ENCODE data around the gene PDS5A. TPM values are rescaled to one million over a fixed set of nuclear protein-coding genes. Genes with fewer than 3 reads are reported as not detected.
"Not testable (repeated sequence)": the region's sequence is repeated elsewhere in the genome, so short reads cannot be mapped to it uniquely, and the experiment has no call there.

PDS5A gene
- total and polyA plus RNA-seq, 10 donors: 17.9 to 90.7 (median 71.3) TPM

- Histone ChIP-seq H3K36me3 (peaks cover 0 to 46% (median 18%) of the 10 kb centered on the region in 6 donors), H3K27me3 (replicated peaks in 1 of 7) (no peaks in the 10 kb centered on the region)
Measured at GRCh38 chr4:39821951-39822350, 155.8 kb downstream of the PDS5A start.

DNA sequence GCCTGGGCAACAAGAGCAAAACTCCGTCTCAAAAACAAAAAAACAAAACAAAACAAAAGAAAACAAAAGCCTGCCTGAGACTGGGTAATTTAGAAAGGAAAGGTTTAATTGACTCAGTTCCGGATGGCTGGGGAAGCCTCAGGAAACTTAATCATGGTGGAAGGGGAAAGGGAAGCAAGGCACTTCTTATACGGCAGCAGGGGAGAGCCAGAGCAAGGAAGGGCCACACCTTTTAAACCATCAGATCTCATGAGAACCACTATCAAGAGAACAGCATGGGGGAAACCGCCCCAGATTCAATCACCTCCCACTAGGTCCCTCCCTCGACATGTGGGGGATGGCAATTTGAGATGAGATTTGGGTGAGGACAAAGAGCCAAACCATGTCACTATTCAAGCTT lies 157.5 kb downstream of the PDS5A start:
- peaks cover 0 to under 1% (median 0%) of the 10 kb centered on the region in 6 donors for H3K4me1 ChIP-seq
- no peak overlapping the region for H3K27ac ChIP-seq
- peaks cover 0 to 28% (median 9%) of the 10 kb centered on the region in 6 donors for H3K36me3 ChIP-seq
- TF ChIP-seq POLR2AphosphoS5 (IDR thresholded peaks at IDR 0.05) (no peak), POLR2A (IDR thresholded peaks at IDR 0.05) (no peak)
- TF ChIP-seq, protein P1, sequence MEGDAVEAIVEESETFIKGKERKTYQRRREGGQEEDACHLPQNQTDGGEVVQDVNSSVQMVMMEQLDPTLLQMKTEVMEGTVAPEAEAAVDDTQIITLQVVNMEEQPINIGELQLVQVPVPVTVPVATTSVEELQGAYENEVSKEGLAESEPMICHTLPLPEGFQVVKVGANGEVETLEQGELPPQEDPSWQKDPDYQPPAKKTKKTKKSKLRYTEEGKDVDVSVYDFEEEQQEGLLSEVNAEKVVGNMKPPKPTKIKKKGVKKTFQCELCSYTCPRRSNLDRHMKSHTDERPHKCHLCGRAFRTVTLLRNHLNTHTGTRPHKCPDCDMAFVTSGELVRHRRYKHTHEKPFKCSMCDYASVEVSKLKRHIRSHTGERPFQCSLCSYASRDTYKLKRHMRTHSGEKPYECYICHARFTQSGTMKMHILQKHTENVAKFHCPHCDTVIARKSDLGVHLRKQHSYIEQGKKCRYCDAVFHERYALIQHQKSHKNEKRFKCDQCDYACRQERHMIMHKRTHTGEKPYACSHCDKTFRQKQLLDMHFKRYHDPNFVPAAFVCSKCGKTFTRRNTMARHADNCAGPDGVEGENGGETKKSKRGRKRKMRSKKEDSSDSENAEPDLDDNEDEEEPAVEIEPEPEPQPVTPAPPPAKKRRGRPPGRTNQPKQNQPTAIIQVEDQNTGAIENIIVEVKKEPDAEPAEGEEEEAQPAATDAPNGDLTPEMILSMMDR (IDR thresholded peaks at IDR 0.05 in 8 of 11, conservative IDR thresholded peaks at IDR 0.05 in 3 of 11): no peak
- H3K9me3 ChIP-seq: no peaks in the 10 kb centered on the region
- 61 to 79% (median 70%) methylated on average over 5 of the region's 5 CpGs for WGBS, 5 donors
- H3K4me3 ChIP-seq: no peak overlapping the region
- H3K27me3 ChIP-seq (replicated peaks in 1 of 7): no peaks in the 10 kb centered on the region
- DNase-seq: no peak
- intact Hi-C loops (cut with DNase I; ENCODE audit: low total_unique reads): no loop called here

More at GRCh38 chr4:39821951-39822350, 155.8 kb downstream of the PDS5A start:
- TF ChIP-seq POLR2A (IDR thresholded peaks at IDR 0.05) (no peak), POLR2AphosphoS5 (IDR thresholded peaks at IDR 0.05) (no peak)
- TF ChIP-seq, protein P1 (IDR thresholded peaks at IDR 0.05 in 8 of 11, conservative IDR thresholded peaks at IDR 0.05 in 3 of 11): no peak
- WGBS, 5 donors: 92 to 99% (median 98%) methylated on average over 9 of the region's 9 CpGs
- Histone ChIP-seq H3K4me1 (peaks cover 0 to 9% (median 0%) of the 10 kb centered on the region in 6 donors), H3K4me3 (no peak overlapping the region), H3K27ac (no peak overlapping the region), H3K9me3 (no peaks in the 10 kb centered on the region)
- intact Hi-C loops (cut with DNase I; ENCODE audit: low total_unique reads): no loop called here
- no peak for DNase-seq

DNA sequence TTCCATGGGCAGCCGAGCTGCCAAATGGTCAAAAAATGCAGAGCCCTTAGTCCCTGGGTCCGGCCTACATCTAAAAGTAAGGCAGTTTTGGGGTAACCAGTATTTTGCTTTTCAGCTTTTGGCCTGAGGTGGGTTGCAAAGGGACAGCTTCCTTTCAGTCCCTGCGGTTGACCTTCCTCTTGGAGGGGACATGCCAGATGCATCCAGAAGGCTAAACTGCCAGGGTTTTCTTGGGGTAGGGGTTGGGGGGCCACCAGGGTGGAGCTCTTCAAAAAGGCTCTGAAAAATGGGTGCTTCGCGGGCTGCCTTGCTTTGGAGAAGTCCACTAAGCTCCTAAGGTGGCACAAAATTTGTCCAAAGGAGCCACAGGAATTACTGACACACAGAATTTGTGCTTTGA lies 159.1 kb downstream of the PDS5A start:
- TF ChIP-seq, protein P1 (IDR thresholded peaks at IDR 0.05 in 8 of 11, conservative IDR thresholded peaks at IDR 0.05 in 3 of 11): no peak
- TF ChIP-seq POLR2A (IDR thresholded peaks at IDR 0.05) (no peak), POLR2AphosphoS5 (IDR thresholded peaks at IDR 0.05) (no peak)
- no peaks in the 10 kb centered on the region for H3K27me3 ChIP-seq (replicated peaks in 1 of 7)
- no peaks in the 10 kb centered on the region for H3K4me1 ChIP-seq
- peaks cover 0 to 14% (median 2%) of the 10 kb centered on the region in 6 donors for H3K36me3 ChIP-seq
- no peaks in the 10 kb centered on the region for H3K9me3 ChIP-seq
- 81 to 98% (median 88%) methylated on average over 5 of the region's 5 CpGs for WGBS, 5 donors
- no peak overlapping the region for H3K27ac ChIP-seq
- intact Hi-C loops (cut with DNase I; ENCODE audit: low total_unique reads): no loop called here
- no peak overlapping the region for H3K4me3 ChIP-seq
- DNase-seq: no peak

DNA sequence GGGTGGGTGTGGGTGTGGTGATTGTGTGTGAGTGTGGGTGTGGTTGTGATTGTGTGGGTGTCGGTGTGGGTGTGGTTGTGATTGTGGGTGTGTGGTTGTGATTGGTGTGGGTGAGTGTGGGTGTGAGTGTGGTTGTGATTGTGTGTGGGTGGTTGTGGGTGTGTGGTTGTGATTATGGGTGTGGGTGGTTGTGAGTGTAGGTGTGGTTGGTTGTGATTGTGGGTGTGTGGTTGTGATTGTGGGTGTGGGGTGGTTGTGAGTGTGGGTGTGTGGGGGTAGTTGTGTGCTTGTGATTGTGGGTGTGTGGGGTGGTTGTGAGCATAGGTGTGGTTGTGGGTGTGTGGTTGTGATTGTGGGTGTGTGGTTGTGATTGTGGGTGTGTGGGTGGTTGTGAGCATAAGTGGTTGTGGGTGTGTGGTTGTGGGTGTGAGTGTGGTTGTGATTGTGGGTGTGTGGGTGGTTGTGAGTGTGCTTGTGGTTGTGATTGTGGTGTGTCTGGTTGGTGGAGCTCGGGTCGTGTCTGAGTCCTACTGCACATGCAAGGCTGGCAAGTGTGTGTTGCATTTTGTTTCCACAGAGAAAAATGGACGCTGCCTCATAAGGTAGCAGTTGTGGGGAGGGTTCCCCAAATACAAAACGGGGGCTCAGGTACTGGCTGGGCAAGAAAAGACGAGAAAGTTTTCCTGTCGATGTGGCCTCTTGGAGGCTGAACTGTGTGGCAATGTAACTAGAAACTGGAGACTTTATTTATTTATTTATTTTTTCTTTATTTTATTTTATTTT lies 163.1 kb downstream of the PDS5A start:
- 73 to 83% (median 81%) methylated on average over 7 of the region's 7 CpGs for WGBS, 5 donors
- no peak for DNase-seq
- intact Hi-C loops (cut with DNase I; ENCODE audit: low total_unique reads): no loop called here
- Histone ChIP-seq H3K27ac (peak overlapping the region in 1 of 8 donors; percentile 14), H3K9me3 (no peaks in the 10 kb centered on the region), H3K4me1 (no peaks in the 10 kb centered on the region), H3K4me3 (no peak overlapping the region), H3K36me3 (no peaks in the 10 kb centered on the region), H3K27me3 (replicated peaks in 1 of 7) (no peaks in the 10 kb centered on the region)
- no peak for TF ChIP-seq POLR2AphosphoS5 (IDR thresholded peaks at IDR 0.05)
- no peak for TF ChIP-seq POLR2A (IDR thresholded peaks at IDR 0.05)
- TF ChIP-seq, protein P1 (IDR thresholded peaks at IDR 0.05 in 8 of 11, conservative IDR thresholded peaks at IDR 0.05 in 3 of 11): no peak

GRCh38 chr4:39813761-39814160 lies 163.9 kb downstream of the PDS5A start:
- H3K27ac ChIP-seq; H3K9me3 ChIP-seq; H3K36me3 ChIP-seq; intact Hi-C loops (cut with DNase I; ENCODE audit: low total_unique reads); H3K27me3 ChIP-seq (replicated peaks in 1 of 7); H3K4me1 ChIP-seq; DNase-seq; H3K4me3 ChIP-seq: not testable (repeated sequence)
- WGBS, 5 donors: 9 to 61% (median 33%) methylated on average over 2 of the region's 2 CpGs

GRCh38 chr4:39813033-39813432 lies 164.7 kb downstream of the PDS5A start:
- H3K27me3 ChIP-seq (replicated peaks in 1 of 7); DNase-seq; H3K36me3 ChIP-seq; H3K4me1 ChIP-seq; H3K27ac ChIP-seq; intact Hi-C loops (cut with DNase I; ENCODE audit: low total_unique reads); H3K4me3 ChIP-seq; H3K9me3 ChIP-seq: not testable (repeated sequence)
- WGBS, 5 donors: 0% methylated on average over 1 of the region's 1 CpG; no CpG with 5 or more reads in 2 of the 5 donors
